ENCODE measurements around the gene PKN2.

PKN2 gene

DNA sequence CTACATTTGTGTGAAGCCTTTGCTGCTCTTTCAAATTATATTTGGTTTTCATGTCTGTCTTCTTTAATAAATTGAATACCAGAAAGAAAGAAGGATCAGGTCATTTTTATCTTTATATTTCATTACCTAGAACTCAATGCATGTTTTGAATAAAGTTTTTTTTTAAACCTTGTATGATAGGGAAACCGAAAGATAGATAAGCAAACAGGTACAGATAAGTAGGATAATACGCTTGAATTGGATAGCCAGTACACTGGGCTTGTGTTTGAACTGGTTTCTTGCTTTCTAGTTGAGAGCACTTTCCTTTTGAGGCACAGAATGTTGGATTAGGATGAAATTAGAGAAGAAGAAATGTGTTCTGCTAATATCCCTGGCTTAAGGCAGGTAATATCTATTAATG lies 46.9 kb downstream of the PKN2 start:
- no peak overlapping the region for H3K4me3 ChIP-seq (replicated peaks in 1 of 2; ENCODE audit: low read depth in 2 of 2, low read length in 2 of 2)
- TF ChIP-seq, protein P1, sequence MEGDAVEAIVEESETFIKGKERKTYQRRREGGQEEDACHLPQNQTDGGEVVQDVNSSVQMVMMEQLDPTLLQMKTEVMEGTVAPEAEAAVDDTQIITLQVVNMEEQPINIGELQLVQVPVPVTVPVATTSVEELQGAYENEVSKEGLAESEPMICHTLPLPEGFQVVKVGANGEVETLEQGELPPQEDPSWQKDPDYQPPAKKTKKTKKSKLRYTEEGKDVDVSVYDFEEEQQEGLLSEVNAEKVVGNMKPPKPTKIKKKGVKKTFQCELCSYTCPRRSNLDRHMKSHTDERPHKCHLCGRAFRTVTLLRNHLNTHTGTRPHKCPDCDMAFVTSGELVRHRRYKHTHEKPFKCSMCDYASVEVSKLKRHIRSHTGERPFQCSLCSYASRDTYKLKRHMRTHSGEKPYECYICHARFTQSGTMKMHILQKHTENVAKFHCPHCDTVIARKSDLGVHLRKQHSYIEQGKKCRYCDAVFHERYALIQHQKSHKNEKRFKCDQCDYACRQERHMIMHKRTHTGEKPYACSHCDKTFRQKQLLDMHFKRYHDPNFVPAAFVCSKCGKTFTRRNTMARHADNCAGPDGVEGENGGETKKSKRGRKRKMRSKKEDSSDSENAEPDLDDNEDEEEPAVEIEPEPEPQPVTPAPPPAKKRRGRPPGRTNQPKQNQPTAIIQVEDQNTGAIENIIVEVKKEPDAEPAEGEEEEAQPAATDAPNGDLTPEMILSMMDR (IDR thresholded peaks at IDR 0.05; ENCODE audit: low read depth, low read length) = no peak
- no peak for DNase-seq (ENCODE audit: low read depth in 2 of 2)

- peak; percentile 88 to 90 for DNase-seq (ENCODE audit: low read depth in 2 of 2)
- H3K4me3 ChIP-seq (replicated peaks in 1 of 2; ENCODE audit: low read depth in 2 of 2, low read length in 2 of 2) = peak overlapping the region in 1 of 2 donors; percentile 0
- TF ChIP-seq, protein P1 (IDR thresholded peaks at IDR 0.05; ENCODE audit: low read depth, low read length) = no peak
Observed at GRCh38 chr1:88731475-88732269, 47.6 kb downstream of the PKN2 start.

DNA sequence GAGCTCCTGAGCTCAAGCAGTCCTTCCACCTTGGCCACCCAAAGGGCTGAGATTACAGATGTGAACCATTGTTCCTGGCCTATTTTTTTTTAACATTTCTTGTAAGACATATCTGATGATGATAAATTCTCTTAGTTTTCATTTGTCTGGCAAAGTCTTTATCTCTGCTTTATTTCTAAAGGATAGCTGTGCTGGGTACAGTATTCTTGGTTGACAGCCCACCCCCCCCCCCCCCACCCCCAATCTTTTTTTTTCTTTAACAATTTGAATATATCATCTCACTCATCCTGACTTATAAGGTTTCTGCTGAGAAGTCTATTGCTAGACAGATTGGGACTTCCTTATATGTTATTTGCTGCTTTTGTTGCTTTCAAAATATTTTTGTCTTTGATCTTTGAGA lies 51.3 kb downstream of the PKN2 start:
- DNase-seq (ENCODE audit: low read depth in 2 of 2) = no peak
- no peak overlapping the region for H3K4me3 ChIP-seq (replicated peaks in 1 of 2; ENCODE audit: low read depth in 2 of 2, low read length in 2 of 2)
- TF ChIP-seq, protein P1 (IDR thresholded peaks at IDR 0.05; ENCODE audit: low read depth, low read length) = no peak

DNA sequence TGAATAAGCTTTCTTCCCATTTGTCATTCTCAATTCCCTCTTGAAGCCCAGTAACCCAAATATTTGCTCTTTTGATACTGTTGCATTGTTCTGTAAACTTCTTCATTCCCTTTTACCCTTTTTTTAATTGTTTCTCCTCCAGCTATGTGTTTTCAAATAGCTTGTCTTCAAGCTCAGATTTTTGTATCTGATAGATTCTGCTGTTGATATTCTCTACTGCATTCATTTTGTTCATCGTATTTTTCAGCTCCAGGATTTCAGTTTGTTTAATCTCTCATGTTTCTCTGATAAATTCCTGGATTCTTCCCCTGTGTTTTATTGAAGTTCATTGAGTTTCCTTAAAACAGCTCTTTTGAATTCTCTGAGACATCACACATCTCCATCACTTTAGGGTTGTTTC lies 51.8 kb downstream of the PKN2 start:
- DNase-seq (ENCODE audit: low read depth in 2 of 2) = no peak
- TF ChIP-seq, protein P1 (IDR thresholded peaks at IDR 0.05; ENCODE audit: low read depth, low read length) = no peak
- no peak overlapping the region for H3K4me3 ChIP-seq (replicated peaks in 1 of 2; ENCODE audit: low read depth in 2 of 2, low read length in 2 of 2)

DNA sequence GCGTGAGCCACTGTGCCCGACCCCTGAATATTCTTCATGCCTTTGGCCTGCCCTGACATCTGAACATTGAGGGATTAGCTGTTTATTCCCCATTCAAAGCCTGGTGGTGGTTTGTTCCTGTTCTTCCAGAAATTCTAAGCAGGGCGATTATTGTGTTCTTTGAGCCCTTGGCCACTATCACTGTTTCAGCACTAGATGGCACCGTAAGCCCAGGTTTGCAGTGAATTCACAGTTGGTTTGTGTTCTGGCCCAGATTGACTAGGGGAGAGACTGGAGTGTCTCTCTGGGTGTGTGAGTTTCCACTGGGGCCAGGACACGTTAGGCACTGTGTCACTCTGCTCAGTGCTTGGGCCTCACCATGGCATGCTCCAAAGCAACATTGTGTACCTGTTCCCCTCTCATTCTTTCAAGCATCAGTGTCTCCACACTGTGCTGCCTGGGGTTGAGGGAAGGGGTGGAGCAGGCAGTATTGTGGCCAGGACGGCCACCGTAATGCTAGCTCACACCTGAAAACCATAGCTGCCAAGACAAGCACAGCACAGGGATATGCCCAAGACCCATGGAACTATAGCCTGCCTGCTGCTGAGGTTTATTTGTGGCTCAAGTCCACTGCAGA lies 52.7 kb downstream of the PKN2 start:
- DNase-seq (ENCODE audit: low read depth in 2 of 2) = peak; percentile 62 to 67
- H3K4me3 ChIP-seq (replicated peaks in 1 of 2; ENCODE audit: low read depth in 2 of 2, low read length in 2 of 2) = no peak overlapping the region
- TF ChIP-seq, protein P1 (IDR thresholded peaks at IDR 0.05; ENCODE audit: low read depth, low read length) = peak; percentile 80

GRCh38 chr1:88737338-88737927 lies 53.4 kb downstream of the PKN2 start:
- TF ChIP-seq, protein P1 (IDR thresholded peaks at IDR 0.05; ENCODE audit: low read depth, low read length) = no peak
- DNase-seq (ENCODE audit: low read depth in 2 of 2) = no peak
- H3K4me3 ChIP-seq (replicated peaks in 1 of 2; ENCODE audit: low read depth in 2 of 2, low read length in 2 of 2) = no peak overlapping the region
